CD8-positive, alpha-beta memory T cell (primary cell): ENCODE data around the gene CCDC86. TPM values are rescaled to one million over a fixed set of nuclear protein-coding genes. Genes with fewer than 3 reads are reported as not detected.

Source experiments
- CTCF ChIA-PET: fragments of 350-600 bp; sonication (Branson Sonifier 250); formaldehyde crosslinking; loops from one replicate; lab custom pipeline; 2021; ENCODE audit warnings: antibody characterized with exemption; lab: Charles Lee
- POLR2A ChIA-PET: fragments of 350-600 bp; sonication (Branson Sonifier 250); formaldehyde crosslinking; loops from one replicate; lab custom pipeline; 2021; ENCODE audit warnings: antibody characterized with exemption; lab: Charles Lee
- DNase-seq, 5 donors: peaks; one replicate each; pipeline versions ENCODE4 v3.0.0 to v3.0.0-alpha.2; 2020 to 2022; ENCODE audit warnings: mixed read lengths in 1 of 5
- H3K27ac ChIP-seq: one replicate; pipeline ENCODE4 v1.7.0; 2013; ENCODE audit warnings: low read depth, mild to moderate bottlenecking, low read length, moderate library complexity
- H3K27me3 ChIP-seq: 2 replicates; pipeline ENCODE4 v1.7.0; 2013; ENCODE audit warnings: low read length, mild to moderate bottlenecking; ENCODE audit not compliant: insufficient read depth, poor library complexity, severe bottlenecking
- H3K36me3 ChIP-seq: 2 replicates; pipeline ENCODE4 v1.7.0; 2013; ENCODE audit warnings: mild to moderate bottlenecking, low read length, moderate library complexity; ENCODE audit not compliant: insufficient read depth
- H3K4me1 ChIP-seq: 2 replicates; pipeline ENCODE4 v1.7.0; 2013; ENCODE audit warnings: mild to moderate bottlenecking, low read length, moderate library complexity; ENCODE audit not compliant: insufficient read depth
- H3K4me3 ChIP-seq: 2 replicates; pipeline ENCODE4 v1.7.0; 2013; ENCODE audit warnings: mild to moderate bottlenecking, low read length
- H3K9me3 ChIP-seq: 2 replicates; pipeline ENCODE4 v1.7.0; 2013; ENCODE audit warnings: mild to moderate bottlenecking, low read length
- H3K27ac Mint-ChIP-seq, 8 donors: one replicate each; pipeline ENCODE4 v1.8.0; 2020 to 2021; ENCODE audit warnings: mixed read lengths in 8 of 8, mild to moderate bottlenecking in 6 of 8, inconsistent platforms in 3 of 8, moderate library complexity in 3 of 8
- H3K27me3 Mint-ChIP-seq, 2 donors: one replicate each; pipeline ENCODE4 v1.8.0; 2020 to 2021; ENCODE audit warnings: mixed read lengths in 2 of 2, mild to moderate bottlenecking in 1 of 2, moderate library complexity in 1 of 2
- H3K36me3 Mint-ChIP-seq, 3 donors: one replicate each; pipeline ENCODE4 v1.8.0; 2020 to 2021; ENCODE audit warnings: mixed read lengths in 3 of 3, inconsistent platforms in 1 of 3, mild to moderate bottlenecking in 1 of 3
- H3K4me1 Mint-ChIP-seq, 3 donors: one replicate each; pipeline ENCODE4 v1.8.0; 2020 to 2021; ENCODE audit warnings: mixed read lengths in 3 of 3, inconsistent platforms in 1 of 3, mild to moderate bottlenecking in 1 of 3
- H3K4me3 Mint-ChIP-seq, 7 donors: one replicate each; pipeline ENCODE4 v1.8.0; 2020 to 2021; ENCODE audit warnings: mixed read lengths in 7 of 7, mild to moderate bottlenecking in 6 of 7, moderate library complexity in 4 of 7, inconsistent platforms in 2 of 7
- H3K9me3 Mint-ChIP-seq, 5 donors: one replicate each; pipeline ENCODE4 v1.8.0; 2020 to 2022; ENCODE audit warnings: mixed read lengths in 5 of 5, mild to moderate bottlenecking in 3 of 5, moderate library complexity in 2 of 5, inconsistent platforms in 1 of 5
- polyA plus RNA-seq: library from polyadenylated mRNA; unstranded; fragments of 300-500 nt; fragmentation: Illumina TruSeq; gene quantifications from one replicate; pipeline ENCODE4 v1.2.3, GENCODE V29; 2021
- total RNA-seq, 2 experiments: library from RNA; stranded (reverse); gene quantifications; one replicate each; pipeline ENCODE4 v1.2.3, GENCODE V29; 2021

The CCDC86 gene
- total and polyA plus RNA-seq, 3 experiments from 2014 or later, result 21.8 to 124 (median 122) TPM

GRCh38 chr11:60874421-60875365 is 32.8 kb downstream of the CCDC86 start:
- no peak overlapping the region for H3K4me3 ChIP-seq
- H3K36me3 ChIP-seq, result peaks cover under 1% of the 10 kb centered on the region
- Mint-ChIP-seq H3K36me3 (peaks cover 0 to 24% (median 0%) of the 10 kb centered on the region in 3 donors), H3K4me1 (peaks cover 14 to 41% (median 29%) of the 10 kb centered on the region in 3 donors), H3K4me3 (no peak overlapping the region), H3K9me3 (no peaks in the 10 kb centered on the region), H3K27ac (peak overlapping the region in 2 of 8 donors; percentile 18 to 52), H3K27me3 (peaks cover 0 to under 1% of the 10 kb centered on the region in 2 donors)
- CTCF ChIA-PET, result interaction anchor here (1.0 to 1.3 kb wide), 2 partner anchors 13 to 16 kb away, joined by 3 to 4 read pairs; no protein-coding TSS in a partner anchor
- no peaks in the 10 kb centered on the region for H3K27me3 ChIP-seq
- no peak for DNase-seq
- H3K27ac ChIP-seq, result no peak overlapping the region
- H3K4me1 ChIP-seq, result peaks cover 29% of the 10 kb centered on the region
- POLR2A ChIA-PET, result no interaction called here
- H3K9me3 ChIP-seq, result no peaks in the 10 kb centered on the region

- Mint-ChIP-seq H3K36me3 (peaks cover 0 to 33% (median under 1%) of the 10 kb centered on the region in 3 donors), H3K4me3 (no peak overlapping the region), H3K4me1 (peaks cover 14 to 35% (median 28%) of the 10 kb centered on the region in 3 donors), H3K9me3 (no peaks in the 10 kb centered on the region), H3K27ac (no peak overlapping the region), H3K27me3 (no peaks in the 10 kb centered on the region)
- DNase-seq, result no peak
- peaks cover 26% of the 10 kb centered on the region for H3K4me1 ChIP-seq
- H3K27me3 ChIP-seq, result no peaks in the 10 kb centered on the region
- no peaks in the 10 kb centered on the region for H3K9me3 ChIP-seq
- no peak overlapping the region for H3K27ac ChIP-seq
- H3K4me3 ChIP-seq, result no peak overlapping the region
- ChIA-PET CTCF (interaction anchor here (1.0 to 1.9 kb wide), 3 partner anchors 12 to 23 kb away, joined by 3 to 7 read pairs (median 4); no protein-coding TSS in a partner anchor), POLR2A (no interaction called here)
- H3K36me3 ChIP-seq, result peaks cover 9% of the 10 kb centered on the region
These were observed 33.7 kb downstream of the CCDC86 start for GRCh38 chr11:60875366-60876167.

GRCh38 chr11:60876168-60876485 is 34.2 kb downstream of the CCDC86 start:
- Mint-ChIP-seq H3K9me3 (no peaks in the 10 kb centered on the region), H3K36me3 (peaks cover 0 to 39% (median 4%) of the 10 kb centered on the region in 3 donors), H3K27ac (no peak overlapping the region), H3K4me1 (peaks cover 11 to 29% (median 23%) of the 10 kb centered on the region in 3 donors), H3K4me3 (no peak overlapping the region), H3K27me3 (no peaks in the 10 kb centered on the region)
- no peaks in the 10 kb centered on the region for H3K27me3 ChIP-seq
- H3K4me3 ChIP-seq, result no peak overlapping the region
- H3K4me1 ChIP-seq, result peaks cover 22% of the 10 kb centered on the region
- no peak for DNase-seq
- no peaks in the 10 kb centered on the region for H3K9me3 ChIP-seq
- H3K27ac ChIP-seq, result no peak overlapping the region
- ChIA-PET CTCF (interaction anchor here (1.9 kb wide), 1 partner anchor 23 kb away, joined by 7 read pairs; no protein-coding TSS in a partner anchor), POLR2A (no interaction called here)
- H3K36me3 ChIP-seq, result peaks cover 10% of the 10 kb centered on the region

GRCh38 chr11:60878245-60879101 is 36.6 kb downstream of the CCDC86 start:
- Mint-ChIP-seq H3K4me1 (peaks cover 0 to 9% (median 5%) of the 10 kb centered on the region in 3 donors), H3K9me3 (no peaks in the 10 kb centered on the region), H3K27me3 (no peaks in the 10 kb centered on the region), H3K36me3 (peaks cover 0 to 59% (median 16%) of the 10 kb centered on the region in 3 donors), H3K27ac (peak overlapping the region in 2 of 8 donors; percentile 18 to 69), H3K4me3 (no peak overlapping the region)
- no peak for DNase-seq
- H3K27me3 ChIP-seq, result no peaks in the 10 kb centered on the region
- H3K36me3 ChIP-seq, result peaks cover 10% of the 10 kb centered on the region
- POLR2A ChIA-PET, result interaction anchor here (0.9 kb wide), 1 partner anchor 10 kb away, joined by 3 read pairs; no protein-coding TSS in a partner anchor
- peaks cover under 1% of the 10 kb centered on the region for H3K4me1 ChIP-seq
- H3K4me3 ChIP-seq, result no peak overlapping the region
- CTCF ChIA-PET, result interaction anchor here (1.0 to 1.6 kb wide), 2 partner anchors 9 to 23 kb away, joined by 3 read pairs; no protein-coding TSS in a partner anchor
- H3K27ac ChIP-seq, result no peak overlapping the region
- H3K9me3 ChIP-seq, result no peaks in the 10 kb centered on the region

GRCh38 chr11:60879104-60879503 is 37.2 kb downstream of the CCDC86 start:
- Histone ChIP-seq H3K4me3 (no peak overlapping the region), H3K27me3 (no peaks in the 10 kb centered on the region), H3K36me3 (peaks cover 10% of the 10 kb centered on the region), H3K4me1 (no peaks in the 10 kb centered on the region), H3K9me3 (no peaks in the 10 kb centered on the region), H3K27ac (no peak overlapping the region)
- H3K27me3 Mint-ChIP-seq, result no peaks in the 10 kb centered on the region
- ChIA-PET CTCF (interaction anchor here (1.0 to 1.6 kb wide), 2 partner anchors 8 to 22 kb away, joined by 3 read pairs; no protein-coding TSS in a partner anchor), POLR2A (no interaction called here)
- H3K9me3 Mint-ChIP-seq, result no peaks in the 10 kb centered on the region
- H3K4me1 Mint-ChIP-seq, result peaks cover 2 to 8% (median 3%) of the 10 kb centered on the region in 3 donors
- no peak for DNase-seq
- H3K27ac Mint-ChIP-seq, result no peak overlapping the region
- peaks cover 0 to 65% (median 19%) of the 10 kb centered on the region in 3 donors for H3K36me3 Mint-ChIP-seq
- H3K4me3 Mint-ChIP-seq, result no peak overlapping the region

GRCh38 chr11:60879971-60880588 is 38.2 kb downstream of the CCDC86 start:
- peaks cover 10% of the 10 kb centered on the region for H3K36me3 ChIP-seq
- Mint-ChIP-seq H3K27ac (peak overlapping the region in 1 of 8 donors; percentile 29), H3K4me1 (peaks cover 0 to 6% (median 2%) of the 10 kb centered on the region in 3 donors), H3K9me3 (no peaks in the 10 kb centered on the region), H3K36me3 (peaks cover 0 to 67% (median 21%) of the 10 kb centered on the region in 3 donors), H3K27me3 (no peaks in the 10 kb centered on the region), H3K4me3 (no peak overlapping the region)
- ChIA-PET POLR2A (no interaction called here), CTCF (no interaction called here)
- no peaks in the 10 kb centered on the region for H3K27me3 ChIP-seq
- no peaks in the 10 kb centered on the region for H3K4me1 ChIP-seq
- H3K4me3 ChIP-seq, result no peak overlapping the region
- no peaks in the 10 kb centered on the region for H3K9me3 ChIP-seq
- no peak overlapping the region for H3K27ac ChIP-seq
- DNase-seq, result no peak
